HepG2 (cell line): ENCODE results near the gene ZNF512B. TPM values are rescaled to one million over a fixed set of nuclear protein-coding genes. Genes with fewer than 3 reads are reported as not detected.

Source experiments
- ATF7 ChIP-seq, 2 experiments: fragments of 450-650 bp in 1 of 2; sonication (generic) in 1 of 2; formaldehyde crosslinking in 1 of 2; IDR thresholded peaks; 2 replicates each; pipeline versions ENCODE4 v1.4.0 to v1.6.1; 2016 to 2020; ENCODE audit warnings: antibody characterized with exemption in 1 of 2, mild to moderate bottlenecking in 1 of 2, missing genetic modification reagents in 1 of 2
- BRD4 ChIP-seq: sonication (generic); formaldehyde crosslinking; IDR thresholded peaks from 2 replicates; pipeline ENCODE4 v1.4.0; 2020; ENCODE audit warnings: missing genetic modification reagents
- CBX1 ChIP-seq: IDR thresholded peaks from one replicate; pipeline ENCODE4 v1.6.1; 2016; ENCODE audit warnings: antibody characterized with exemption, low read depth
- HNRNPL ChIP-seq: fragments of 200-400 bp; formaldehyde crosslinking; IDR thresholded peaks from 2 replicates; pipeline ENCODE4 v1.6.1; 2017; ENCODE audit warnings: mild to moderate bottlenecking, low read depth, low read length
- KDM5A ChIP-seq: fragments of 200-600 bp; sonication (generic); IDR thresholded peaks from 2 replicates; pipeline ENCODE4 v1.7.0; 2018; ENCODE audit warnings: antibody characterized with exemption, mild to moderate bottlenecking, low read length, borderline replicate concordance
- KLF6 ChIP-seq: IDR thresholded peaks from 2 replicates; pipeline ENCODE4 v1.8.0; 2016; ENCODE audit warnings: missing biosample characterization, missing genetic modification reagents
- MED1 ChIP-seq: sonication (generic); formaldehyde crosslinking; IDR thresholded peaks from 2 replicates; pipeline ENCODE4 v1.4.0; 2020; ENCODE audit warnings: missing genetic modification reagents
- MIXL1 ChIP-seq: IDR thresholded peaks from 2 replicates; pipeline ENCODE4 v1.6.1; 2016
- MXD4 ChIP-seq: IDR thresholded peaks from 2 replicates; pipeline ENCODE4 v1.6.1; 2016; ENCODE audit warnings: mild to moderate bottlenecking, missing biosample characterization, missing genetic modification reagents
- MXI1 ChIP-seq: IDR thresholded peaks from 3 replicates; pipeline ENCODE4 v1.6.1; 2012; ENCODE audit warnings: low read depth, low read length, inconsistent platforms, borderline replicate concordance
- MYNN ChIP-seq: sonication (generic); formaldehyde crosslinking; IDR thresholded peaks from 2 replicates; pipeline ENCODE4 v1.4.0; 2020; ENCODE audit warnings: mild to moderate bottlenecking, low read depth, missing genetic modification reagents
- NKX3-1 ChIP-seq: sonication (generic); formaldehyde crosslinking; IDR thresholded peaks from 2 replicates; pipeline ENCODE4 v1.5.0; 2020; ENCODE audit warnings: missing genetic modification reagents
- REST ChIP-seq, 2 experiments: IDR thresholded peaks; 2 replicates each; pipeline ENCODE4 v1.6.1; 2011 to 2012; ENCODE audit warnings: low read length in 2 of 2, borderline replicate concordance in 1 of 2, low read depth in 1 of 2, mild to moderate bottlenecking in 1 of 2, moderate library complexity in 1 of 2
- RNF2 ChIP-seq: fragments of 450-650 bp; conservative IDR thresholded peaks from 2 replicates; pipeline ENCODE4 v1.6.1; 2016; ENCODE audit warnings: low read depth
- SATB2 ChIP-seq: sonication (generic); formaldehyde crosslinking; IDR thresholded peaks from 2 replicates; pipeline ENCODE4 v1.5.0; 2020; ENCODE audit warnings: missing genetic modification reagents
- TOPORS ChIP-seq: sonication (generic); formaldehyde crosslinking; IDR thresholded peaks from 2 replicates; pipeline ENCODE4 v1.8.0; 2023; ENCODE audit warnings: mild to moderate bottlenecking, missing genetic modification reagents
- TP53 ChIP-seq: sonication (generic); formaldehyde crosslinking; conservative IDR thresholded peaks from 2 replicates; pipeline ENCODE4 v1.4.0; 2020; ENCODE audit warnings: missing genetic modification reagents
- ZNF230 ChIP-seq: sonication (generic); formaldehyde crosslinking; IDR thresholded peaks from 2 replicates; pipeline ENCODE4 v1.4.0; 2020; ENCODE audit warnings: mild to moderate bottlenecking, missing genetic modification reagents
- ZNF441 ChIP-seq: sonication (generic); formaldehyde crosslinking; IDR thresholded peaks from 2 replicates; pipeline ENCODE4 v1.7.0; 2021; ENCODE audit warnings: missing genetic modification reagents, borderline replicate concordance
- ZNF558 ChIP-seq: sonication (generic); formaldehyde crosslinking; IDR thresholded peaks from 2 replicates; pipeline ENCODE4 v1.9.0; 2022; ENCODE audit warnings: mild to moderate bottlenecking, missing genetic modification reagents, borderline replicate concordance
- ZNF562 ChIP-seq: sonication (generic); formaldehyde crosslinking; IDR thresholded peaks from 2 replicates; pipeline ENCODE4 v1.8.0; 2022; ENCODE audit warnings: missing genetic modification reagents, borderline replicate concordance
- ZNF644 ChIP-seq: IDR thresholded peaks from 2 replicates; pipeline ENCODE4 v1.6.1; 2016; ENCODE audit warnings: low read depth
- ZNF777 ChIP-seq: sonication (generic); formaldehyde crosslinking; IDR thresholded peaks from 2 replicates; pipeline ENCODE4 v1.4.0; 2020; ENCODE audit warnings: missing genetic modification reagents
- ZNF782 ChIP-seq: sonication (generic); formaldehyde crosslinking; IDR thresholded peaks from 2 replicates; pipeline ENCODE4 v1.4.0; 2020; ENCODE audit warnings: missing genetic modification reagents, mild to moderate bottlenecking, borderline replicate concordance
- polyA plus RNA-seq, 8 experiments: library from polyadenylated mRNA; depleted of rRNA in 3 of 8; stranded (reverse) in 7 of 8; unstranded in 1 of 8; fragments of >200 nt; fragmentation: Illumina TruSeq in 4 of 8; extraction: Trizol in 4 of 8; gene quantifications; 2 replicates each; pipeline versions ENCODE4 v1.2.1 to v1.2.3, GENCODE V29; 2011 to 2016; ENCODE audit warnings: low read depth in 4 of 8, missing spikeins in 1 of 8, mixed read lengths in 1 of 8; ENCODE audit not compliant: insufficient read depth in 1 of 8
- total RNA-seq, 5 experiments: library from RNA; depleted of rRNA; stranded (reverse); fragments of >200 nt; fragmentation: Illumina TruSeq; extraction: Trizol; gene quantifications; 2 replicates each; pipeline ENCODE4 v1.2.3, GENCODE V29; 2016; ENCODE audit warnings: low read depth in 1 of 5
- TF ChIP-seq, protein P1 (sequence below): sonication (generic); formaldehyde crosslinking; IDR thresholded peaks from 2 replicates; pipeline ENCODE4 v1.4.0; 2020; ENCODE audit warnings: mild to moderate bottlenecking, missing genetic modification reagents
- TF ChIP-seq, protein P2 (sequence below): sonication (generic); formaldehyde crosslinking; IDR thresholded peaks from 2 replicates; pipeline ENCODE4 v1.5.0; 2020; ENCODE audit warnings: mild to moderate bottlenecking, missing genetic modification reagents, borderline replicate concordance

The ZNF512B gene
- total and polyA plus RNA-seq, 2 of the 13 experiments (the other 11 are each of a cell fraction or from before 2014, with no cell fraction given), result 11.5 to 30.6 TPM

GRCh38 chr20:63977739-63978276 is 8.1 kb upstream of the ZNF512B start (continued):
- TF ChIP-seq, protein P1, sequence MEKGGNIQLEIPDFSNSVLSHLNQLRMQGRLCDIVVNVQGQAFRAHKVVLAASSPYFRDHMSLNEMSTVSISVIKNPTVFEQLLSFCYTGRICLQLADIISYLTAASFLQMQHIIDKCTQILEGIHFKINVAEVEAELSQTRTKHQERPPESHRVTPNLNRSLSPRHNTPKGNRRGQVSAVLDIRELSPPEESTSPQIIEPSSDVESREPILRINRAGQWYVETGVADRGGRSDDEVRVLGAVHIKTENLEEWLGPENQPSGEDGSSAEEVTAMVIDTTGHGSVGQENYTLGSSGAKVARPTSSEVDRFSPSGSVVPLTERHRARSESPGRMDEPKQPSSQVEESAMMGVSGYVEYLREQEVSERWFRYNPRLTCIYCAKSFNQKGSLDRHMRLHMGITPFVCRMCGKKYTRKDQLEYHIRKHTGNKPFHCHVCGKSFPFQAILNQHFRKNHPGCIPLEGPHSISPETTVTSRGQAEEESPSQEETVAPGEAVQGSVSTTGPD, result no peak
- TF ChIP-seq MXI1 (peak; percentile 99), SATB2 (CRISPR knock-in tag) (no peak), NKX3-1 (CRISPR knock-in tag) (no peak), ATF7 (IDR thresholded peaks at IDR 0.05) (no peak), ATF7 (CRISPR knock-in tag; IDR thresholded peaks at IDR 0.05) (no peak; the same call in 1 of the 2 replicates), ZNF562 (CRISPR knock-in tag) (no peak), ZNF777 (0 out of 2 replicates have a peak, but pooled peaks have one; percentile 29), ZNF558 (CRISPR knock-in tag) (no peak), HNRNPL (peak; percentile 90; the same call in 1 of the 2 replicates), KDM5A (no peak), RNF2 (peak; percentile 74; the same call in 1 of the 2 replicates), ZNF441 (CRISPR knock-in tag) (no peak; the same call in 1 of the 2 replicates), MXD4 (peak; percentile 94), MIXL1 (CRISPR knock-in tag) (peak; percentile 58; the same call in 1 of the 2 replicates), ZNF644 (CRISPR knock-in tag) (peak; percentile 79), REST (IDR thresholded peaks at IDR 0.05; ENCODE audit: borderline replicate concordance in 1 of 2, low read depth in 1 of 2, low read length in 2 of 2) (no peak), MED1 (CRISPR knock-in tag) (peak; percentile 74), TP53 (no peak), ZNF782 (CRISPR knock-in tag) (0 out of 2 replicates have a peak, but pooled peaks have one; percentile 76), MYNN (no peak), ZNF230 (CRISPR knock-in tag) (peak; percentile 76; the same call in 1 of the 2 replicates), BRD4 (no peak), KLF6 (CRISPR knock-in tag) (no peak), CBX1 (no peak), TOPORS (CRISPR knock-in tag) (no peak)
- TF ChIP-seq, protein P2, sequence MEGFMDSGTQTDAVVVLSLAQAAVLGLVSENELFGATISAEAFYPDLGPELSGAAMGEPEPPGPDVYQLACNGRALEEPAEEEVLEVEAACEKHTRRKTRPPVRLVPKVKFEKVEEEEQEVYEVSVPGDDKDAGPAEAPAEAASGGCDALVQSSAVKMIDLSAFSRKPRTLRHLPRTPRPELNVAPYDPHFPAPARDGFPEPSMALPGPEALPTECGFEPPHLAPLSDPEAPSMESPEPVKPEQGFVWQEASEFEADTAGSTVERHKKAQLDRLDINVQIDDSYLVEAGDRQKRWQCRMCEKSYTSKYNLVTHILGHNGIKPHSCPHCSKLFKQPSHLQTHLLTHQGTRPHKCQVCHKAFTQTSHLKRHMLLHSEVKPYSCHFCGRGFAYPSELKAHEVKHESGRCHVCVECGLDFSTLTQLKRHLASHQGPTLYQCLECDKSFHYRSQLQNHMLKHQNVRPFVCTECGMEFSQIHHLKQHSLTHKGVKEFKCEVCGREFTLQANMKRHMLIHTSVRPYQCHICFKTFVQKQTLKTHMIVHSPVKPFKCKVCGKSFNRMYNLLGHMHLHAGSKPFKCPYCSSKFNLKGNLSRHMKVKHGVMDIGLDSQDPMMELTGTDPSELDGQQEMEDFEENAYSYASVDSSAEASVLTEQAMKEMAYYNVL (CRISPR knock-in tag), result peak; percentile 59; the same call in 1 of the 2 replicates
